GM13976 (cell line): ENCODE measurements around the gene PRDM5.

ENCODE experiments used
- DNase-seq: peaks from one replicate; pipeline ENCODE4 v3.0.0; 2012; ENCODE audit warnings: low spot score
- CTCF ChIP-seq: IDR thresholded peaks from 2 replicates; pipeline ENCODE4 v1.5.1; 2012; ENCODE audit warnings: borderline replicate concordance, mild to moderate bottlenecking; ENCODE audit not compliant: insufficient read depth; ENCODE audit errors: extremely low read depth, missing control alignments, control extremely low read depth
- in situ Hi-C: fragments of 300-500 bp; cut with MboI; formaldehyde crosslinking; loops from one replicate; pipeline ENCODE4 v1.12.0; 2022; ENCODE audit warnings: low sequenced_read_pairs, mixed read lengths, inconsistent platforms; ENCODE audit not compliant: unreplicated experiment

The PRDM5 gene

GRCh38 chr4:120796271-120796670 lies 126.3 kb downstream of the PRDM5 start:
- DNase-seq, result no peak
- in situ Hi-C loops, result no loop called here
- TF ChIP-seq CTCF, result no peak

DNA sequence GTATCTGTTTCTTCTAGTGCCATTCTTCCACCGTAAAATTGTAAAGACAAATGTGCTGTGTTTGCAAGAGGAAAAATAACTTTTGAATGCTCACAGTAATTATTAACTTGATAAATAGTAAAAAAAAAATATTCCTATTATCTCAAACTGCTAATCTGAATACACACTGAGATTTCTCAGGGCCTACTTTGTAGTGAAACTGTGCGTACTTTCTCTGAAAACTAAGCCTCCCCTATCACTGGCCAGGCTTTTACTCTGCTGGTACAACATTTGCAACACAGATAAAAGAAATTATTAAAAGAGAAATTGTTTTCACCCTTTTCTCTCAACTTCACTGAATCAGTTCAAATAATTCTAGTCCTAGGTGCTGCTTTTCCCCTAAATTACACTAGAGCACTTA lies 137.3 kb downstream of the PRDM5 start:
- in situ Hi-C loops, result no loop called here
- TF ChIP-seq CTCF, result no peak

DNA sequence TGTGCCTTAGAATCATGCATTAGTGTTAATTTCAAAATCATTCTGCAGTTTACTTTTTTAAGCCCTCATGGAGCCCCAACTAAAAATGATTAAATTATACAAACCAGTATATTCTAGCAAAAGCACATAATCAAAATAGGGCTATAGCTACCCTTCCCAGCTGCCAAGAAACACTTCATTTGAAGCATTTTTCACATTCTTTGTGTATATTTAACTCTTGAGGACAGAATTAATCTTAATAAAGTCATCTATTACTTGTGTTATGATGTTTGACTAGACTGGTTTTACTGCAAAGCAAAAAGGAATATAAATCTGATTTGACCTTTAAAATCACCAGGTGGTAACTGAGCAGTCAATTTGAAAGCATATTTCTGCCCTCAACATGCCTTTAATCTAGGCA lies 145.1 kb downstream of the PRDM5 start:
- in situ Hi-C loops, result no loop called here
- DNase-seq, result no peak
- no peak for TF ChIP-seq CTCF

More for the DNA sequence above, 137.3 kb downstream of the PRDM5 start:
- no peak for DNase-seq

DNA sequence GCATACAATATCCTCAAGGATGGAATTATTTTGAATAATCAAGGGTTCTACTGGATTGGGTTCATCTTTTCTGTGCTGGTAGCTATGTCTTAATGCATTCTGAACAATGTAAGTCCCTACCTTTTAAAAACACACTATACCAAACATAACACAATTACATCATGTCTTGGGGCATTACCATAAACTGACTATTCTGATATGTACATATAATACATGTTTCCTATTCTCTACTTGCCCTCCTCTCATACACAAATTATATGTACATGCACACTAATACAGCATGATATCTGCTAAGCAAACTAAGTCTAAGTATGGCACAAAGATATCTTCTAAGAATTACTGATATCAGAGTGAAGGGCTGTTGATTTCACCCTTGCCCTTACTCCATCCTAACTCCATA lies 147.1 kb downstream of the PRDM5 start:
- no peak for DNase-seq
- TF ChIP-seq CTCF, result no peak
- in situ Hi-C loops, result no loop called here

GRCh38 chr4:120773641-120774040 lies 148.9 kb downstream of the PRDM5 start:
- no peak for DNase-seq
- in situ Hi-C loops, result no loop called here
- TF ChIP-seq CTCF, result no peak

- no peak for TF ChIP-seq CTCF
- in situ Hi-C loops, result no loop called here
- no peak for DNase-seq
Measured at GRCh38 chr4:120771907-120772306, 150.6 kb downstream of the PRDM5 start.

DNA sequence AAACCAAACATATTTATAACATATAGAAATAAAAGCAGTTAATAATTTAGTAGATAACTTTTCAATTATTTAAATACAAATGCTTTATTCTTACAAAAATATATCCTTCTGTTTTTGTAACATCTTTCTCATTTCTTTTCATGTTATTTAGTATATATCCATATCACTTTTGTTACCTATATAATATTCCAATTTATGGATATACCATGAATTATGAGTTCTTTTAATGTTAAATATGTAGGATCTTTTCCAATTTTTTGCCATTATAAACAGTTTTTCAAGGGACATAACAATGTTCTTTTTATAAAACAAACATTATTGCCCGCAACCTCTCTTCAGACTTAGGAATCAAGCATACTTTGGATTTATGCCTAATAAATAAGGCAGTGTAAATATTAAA lies 151.6 kb downstream of the PRDM5 start:
- no peak for TF ChIP-seq CTCF
- DNase-seq, result no peak
- in situ Hi-C loops, result no loop called here
